HG03139 (cell line): ENCODE data around the gene KLF7.

Experiments used
- ATAC-seq: cut with Tn5 transposase; IDR thresholded peaks from one replicate; pipeline ENCODE4 v1.9.1; 2021; ENCODE audit not compliant: unreplicated experiment

Gene KLF7

DNA sequence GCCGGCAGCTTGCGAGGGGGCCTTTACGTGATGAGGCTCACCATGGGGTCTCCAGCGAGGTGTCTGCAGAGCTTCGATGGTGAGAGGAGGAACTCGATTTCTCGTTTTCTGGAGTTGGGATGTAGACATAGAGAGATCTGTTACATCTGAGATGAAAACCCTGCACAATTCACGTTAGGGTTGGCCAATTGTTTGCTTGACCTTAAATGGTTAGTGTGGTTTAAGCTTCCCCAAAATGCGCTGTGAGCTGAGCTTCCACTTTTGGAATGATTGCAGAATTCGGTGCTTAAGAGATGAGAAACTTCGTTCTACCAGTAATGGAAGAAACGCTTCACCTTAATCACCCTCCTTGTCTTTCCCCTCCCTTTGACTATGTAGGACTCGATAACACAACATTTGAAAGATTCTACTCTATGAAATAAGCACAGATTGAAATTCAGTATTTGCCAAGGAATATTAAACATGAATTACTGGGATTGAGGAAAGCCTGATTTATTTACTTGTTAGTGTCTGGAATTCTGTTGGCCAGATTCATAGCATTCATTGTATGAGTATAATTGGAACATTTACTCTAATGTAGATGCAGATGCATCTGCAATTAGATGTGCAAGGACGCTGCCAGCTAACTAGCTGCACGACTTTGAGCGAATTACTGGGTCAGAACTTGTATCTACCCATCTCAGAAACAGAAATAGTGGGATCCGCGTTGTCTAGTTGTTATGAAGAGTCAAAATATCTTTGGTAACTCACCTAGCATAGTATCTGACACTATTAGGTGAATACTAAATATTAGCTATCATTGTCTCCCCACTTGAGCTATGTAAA, 1.6 kb upstream of the KLF7 start:
- no peak for ATAC-seq

DNA sequence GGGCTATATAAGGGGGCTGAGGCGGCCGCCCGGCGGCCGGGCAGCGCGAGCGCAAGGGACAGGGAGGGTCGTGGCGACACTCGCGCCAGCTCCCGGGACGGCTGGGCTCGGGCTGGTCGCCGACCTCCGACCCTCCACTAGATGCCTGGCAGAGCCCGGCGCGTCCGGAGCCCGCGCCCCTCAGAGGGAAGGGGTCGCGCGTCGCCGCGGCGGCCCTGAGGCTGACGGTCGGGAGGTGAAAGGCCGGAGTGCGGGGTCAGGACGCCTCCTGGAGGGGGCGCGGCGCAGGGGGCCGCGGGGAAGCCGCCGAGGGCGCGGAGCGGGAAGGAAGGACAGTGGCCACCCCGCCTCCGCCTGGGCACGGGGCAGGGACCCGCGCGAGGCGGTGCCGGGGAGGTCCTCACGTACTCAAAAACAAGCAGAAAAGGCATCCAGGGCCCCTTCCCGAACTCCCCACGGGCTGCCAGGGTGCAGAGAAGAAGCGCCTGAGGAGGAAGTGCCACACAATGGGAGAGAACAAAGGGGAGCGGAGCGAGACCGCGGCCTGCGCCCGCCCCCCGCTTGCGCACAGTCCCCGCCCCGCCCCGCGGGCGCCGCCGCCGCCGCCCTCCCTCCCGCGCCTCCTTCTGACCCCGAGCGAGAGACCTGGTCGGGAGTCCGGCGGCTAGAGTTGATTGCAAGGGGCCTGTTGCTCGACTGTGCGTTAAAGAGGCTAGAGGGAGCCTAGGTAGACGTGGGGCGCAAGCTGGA, 776 bp upstream of the KLF7 start:
- ATAC-seq, result peak; percentile 43

DNA sequence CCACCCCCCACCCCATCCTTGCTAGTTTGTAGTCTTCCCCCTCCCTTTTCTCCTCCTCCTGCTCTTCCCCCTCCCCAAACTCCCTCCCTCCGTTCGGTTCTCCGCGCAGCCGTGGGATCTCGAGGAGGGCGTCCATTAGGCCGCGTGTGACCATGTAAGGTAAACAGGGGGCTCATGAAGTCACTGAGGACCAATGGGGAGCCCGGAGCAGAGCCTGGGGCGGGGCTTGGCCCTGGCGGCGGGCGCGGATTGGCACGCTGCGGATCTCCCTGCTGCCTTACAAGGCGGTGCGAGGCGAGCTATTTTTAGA, 246 bp upstream of the KLF7 start:
- peak; percentile 94 for ATAC-seq

DNA sequence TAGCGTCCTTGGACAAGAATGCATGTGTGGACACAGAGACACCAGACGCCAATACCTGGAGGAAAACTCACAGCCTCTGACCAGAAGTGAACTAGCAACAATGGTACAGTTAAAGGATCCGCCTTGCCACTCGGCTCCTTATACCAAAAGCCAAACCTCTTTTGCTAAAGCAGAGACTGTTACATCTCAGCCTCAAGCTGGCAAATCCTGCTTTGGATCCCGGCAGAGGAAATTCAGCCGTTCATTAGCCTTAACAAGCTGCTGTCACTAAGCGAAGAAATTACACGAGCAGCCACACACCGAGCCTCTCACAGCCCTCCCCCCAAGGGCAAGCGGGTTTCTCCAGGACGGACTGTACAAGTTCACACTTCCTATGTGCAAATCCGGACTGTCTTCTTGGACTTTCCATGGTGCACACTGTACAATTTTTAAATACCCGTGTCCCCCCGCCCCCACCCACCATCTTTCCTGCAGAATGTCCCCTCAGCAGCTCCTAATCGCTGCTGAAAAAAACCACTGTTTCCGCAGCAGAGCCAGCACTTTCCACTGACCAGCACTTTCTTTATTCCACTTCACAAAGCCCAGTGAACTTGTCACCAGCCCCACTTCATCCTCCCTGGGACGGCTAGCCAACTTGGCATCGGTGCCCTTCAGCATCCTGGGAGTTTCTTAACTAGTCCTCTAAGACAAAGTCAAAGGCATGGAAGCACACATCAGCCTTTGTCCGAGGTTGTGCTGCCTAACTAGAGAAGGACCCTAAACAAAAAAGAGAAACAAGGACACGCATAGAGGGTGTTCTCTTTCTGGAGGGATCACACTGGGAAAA, 1.5 kb downstream of the KLF7 start:
- no peak for ATAC-seq

DNA sequence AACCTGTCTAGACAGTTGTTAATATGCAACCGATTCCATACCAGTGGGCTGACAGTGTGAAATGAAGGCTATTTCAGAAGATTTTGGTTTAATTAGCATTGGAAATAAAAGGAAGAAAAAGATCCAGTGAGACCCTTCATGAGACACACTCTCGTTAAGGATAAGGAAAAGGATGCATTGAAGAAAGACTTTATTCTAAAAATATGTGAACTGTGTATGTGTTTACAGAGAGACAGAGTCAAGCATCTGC, 2.1 kb downstream of the KLF7 start:
- ATAC-seq, result no peak

DNA sequence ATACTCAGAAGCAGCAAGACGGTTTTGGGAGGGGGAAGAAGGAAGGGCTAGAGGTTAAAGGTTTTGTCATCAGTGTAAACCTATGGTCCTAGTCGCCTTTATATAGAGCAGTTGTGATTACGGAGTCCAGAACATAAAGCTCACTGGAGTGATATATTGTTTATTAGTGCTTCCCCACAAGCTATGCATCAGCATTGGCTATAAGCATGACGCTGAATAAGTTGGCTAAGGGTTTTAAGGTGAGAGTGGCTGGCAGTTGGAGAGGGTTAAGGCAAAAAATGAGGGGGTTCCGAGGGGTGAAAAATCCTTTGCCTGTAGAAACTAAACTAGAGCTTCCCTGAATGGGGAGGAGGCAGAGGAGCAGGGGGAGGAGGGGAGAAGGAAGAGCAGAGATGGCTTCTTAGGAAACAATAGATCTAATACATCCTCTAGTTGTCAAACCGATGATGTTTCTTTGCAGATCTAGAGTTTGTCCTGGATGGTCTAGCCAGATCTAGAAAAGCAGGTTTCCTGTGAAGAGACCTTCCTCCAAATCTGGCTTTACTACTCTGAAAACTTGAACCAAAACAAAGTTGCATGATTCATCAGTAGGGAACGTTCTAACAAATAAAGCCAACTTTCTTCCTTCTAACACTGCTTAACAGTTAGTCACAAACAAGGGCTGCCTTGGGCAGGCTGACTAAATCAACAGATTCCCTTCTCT, 2.5 kb downstream of the KLF7 start:
- no peak for ATAC-seq

DNA sequence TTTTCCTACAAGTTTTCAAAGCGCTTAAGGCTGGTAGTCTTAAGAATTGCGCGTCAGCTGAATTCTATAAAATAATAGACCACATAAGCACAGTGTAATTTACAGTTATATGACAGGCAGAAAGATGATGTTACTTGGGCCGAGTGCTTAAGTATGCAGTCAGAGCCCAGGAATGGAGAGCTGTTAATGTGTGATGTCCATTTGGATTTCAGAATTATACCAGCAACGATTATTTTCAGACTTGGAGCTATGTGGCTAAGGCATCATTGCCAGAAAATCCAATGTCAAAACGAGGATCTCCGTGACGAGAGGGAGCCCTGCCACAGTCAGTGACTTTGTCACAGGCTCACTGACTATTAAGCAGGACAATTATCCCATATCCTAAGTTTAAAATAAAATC, 3.4 kb downstream of the KLF7 start:
- ATAC-seq, result no peak

DNA sequence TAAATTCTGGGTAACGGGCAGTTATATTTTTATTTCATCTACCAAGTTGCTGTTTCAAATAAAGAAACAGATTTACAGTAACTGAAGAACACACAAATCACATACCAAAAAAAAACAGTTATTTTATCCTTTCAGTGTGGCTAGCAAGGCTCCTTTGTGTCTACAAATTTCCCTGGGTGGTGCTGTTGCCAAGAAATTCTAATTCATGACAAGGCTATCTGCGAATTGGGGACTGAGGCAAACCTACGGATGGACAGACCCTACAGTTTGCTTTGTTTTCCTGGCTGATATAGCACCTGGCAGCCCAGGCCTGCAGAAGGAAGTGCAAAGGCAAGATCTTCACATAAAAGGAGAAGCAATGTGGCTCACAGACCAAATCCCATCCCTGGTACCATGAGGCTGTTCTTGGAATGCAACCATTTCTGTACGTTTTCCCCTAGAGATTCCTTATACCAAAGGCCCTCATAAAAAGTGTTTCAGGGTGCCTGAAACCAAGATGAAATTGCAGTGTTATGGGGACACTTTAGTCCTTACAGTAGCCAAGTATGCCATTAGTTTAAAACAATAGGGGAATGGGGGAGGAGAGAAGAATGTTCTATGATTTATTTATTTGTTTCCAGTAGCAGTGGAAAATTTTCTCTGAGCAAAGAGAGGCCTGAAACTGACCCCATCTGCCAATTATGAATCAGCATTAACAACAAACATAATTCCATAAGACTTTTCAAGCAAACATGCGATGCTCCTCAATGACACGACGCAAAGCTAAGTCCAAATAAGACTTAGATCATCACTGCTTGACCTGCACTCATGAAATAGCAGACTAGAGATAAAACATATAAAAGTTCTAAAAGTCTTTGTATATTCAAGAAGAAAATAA, 4.3 kb downstream of the KLF7 start:
- ATAC-seq, result no peak

DNA sequence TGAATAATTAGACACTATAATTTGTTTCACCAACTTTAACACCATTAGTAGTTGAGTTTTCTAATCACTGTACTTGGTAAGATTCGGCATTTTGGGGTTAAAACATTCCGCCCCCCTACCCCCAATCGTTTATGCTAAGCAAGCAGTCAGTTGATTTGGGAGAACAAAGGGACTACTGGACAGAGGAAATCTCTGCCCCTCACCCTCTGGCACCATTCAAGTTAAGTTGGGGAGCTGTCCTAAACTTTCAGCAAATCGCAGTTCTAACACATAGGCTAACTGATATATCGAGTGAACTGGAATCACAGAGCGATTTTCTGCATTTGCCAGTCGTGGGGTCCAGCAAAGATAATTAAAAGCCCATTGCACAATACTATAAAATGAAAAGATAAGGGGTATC, 5.6 kb downstream of the KLF7 start:
- no peak for ATAC-seq

DNA sequence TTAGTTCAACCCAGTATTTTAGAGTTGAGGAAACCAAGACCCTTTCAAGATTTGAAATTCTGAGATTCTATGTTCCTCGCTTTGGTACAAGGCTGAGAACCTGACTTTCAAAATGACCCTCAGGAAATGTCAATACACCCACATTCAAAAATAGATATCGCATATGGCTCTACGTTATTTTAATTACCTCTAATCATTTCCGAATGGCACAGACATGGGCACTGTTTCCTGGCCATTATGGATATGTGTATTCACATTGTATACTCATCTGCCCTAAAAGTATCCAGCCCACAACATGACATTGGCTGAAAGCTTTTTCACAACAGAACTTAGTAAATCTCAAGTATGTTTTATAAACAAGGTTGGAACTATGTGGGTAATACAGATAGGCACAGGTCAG, 6.7 kb downstream of the KLF7 start:
- ATAC-seq, result no peak

DNA sequence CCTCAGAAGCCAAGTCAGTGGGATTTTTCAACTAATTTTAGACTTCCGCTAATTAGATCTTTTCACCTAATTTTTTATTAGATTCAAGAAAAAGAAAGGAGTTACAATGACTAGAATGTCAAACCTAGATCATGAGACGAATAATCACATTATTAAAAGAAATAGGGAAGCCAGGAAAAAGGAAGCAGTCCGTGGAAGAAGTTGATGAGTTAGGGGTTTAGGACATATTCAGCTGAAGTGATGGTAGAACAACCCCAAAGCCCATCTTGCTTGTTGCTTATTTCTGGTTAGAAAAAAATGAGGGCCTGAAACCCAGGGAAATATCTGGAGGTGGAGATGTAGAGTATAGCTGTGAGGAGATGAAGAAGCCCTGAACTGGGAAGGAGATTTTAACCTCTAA, 8.0 kb downstream of the KLF7 start:
- ATAC-seq, result no peak

DNA sequence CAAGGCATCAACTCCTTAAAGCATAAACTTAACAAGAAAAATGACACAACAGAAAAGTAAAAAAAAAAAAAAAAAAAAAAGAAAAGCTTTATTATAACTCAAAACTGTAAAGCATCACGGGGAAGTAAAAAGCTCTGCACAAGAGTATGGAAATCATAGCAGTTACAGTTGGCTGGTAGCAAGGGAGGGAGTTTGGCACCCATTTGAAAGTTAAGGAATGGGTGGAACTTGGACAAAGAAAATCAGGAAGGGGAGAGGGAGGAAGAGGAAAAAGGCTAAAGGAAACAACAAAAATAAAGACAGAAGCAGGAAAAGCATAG, 8.6 kb downstream of the KLF7 start:
- no peak for ATAC-seq

DNA sequence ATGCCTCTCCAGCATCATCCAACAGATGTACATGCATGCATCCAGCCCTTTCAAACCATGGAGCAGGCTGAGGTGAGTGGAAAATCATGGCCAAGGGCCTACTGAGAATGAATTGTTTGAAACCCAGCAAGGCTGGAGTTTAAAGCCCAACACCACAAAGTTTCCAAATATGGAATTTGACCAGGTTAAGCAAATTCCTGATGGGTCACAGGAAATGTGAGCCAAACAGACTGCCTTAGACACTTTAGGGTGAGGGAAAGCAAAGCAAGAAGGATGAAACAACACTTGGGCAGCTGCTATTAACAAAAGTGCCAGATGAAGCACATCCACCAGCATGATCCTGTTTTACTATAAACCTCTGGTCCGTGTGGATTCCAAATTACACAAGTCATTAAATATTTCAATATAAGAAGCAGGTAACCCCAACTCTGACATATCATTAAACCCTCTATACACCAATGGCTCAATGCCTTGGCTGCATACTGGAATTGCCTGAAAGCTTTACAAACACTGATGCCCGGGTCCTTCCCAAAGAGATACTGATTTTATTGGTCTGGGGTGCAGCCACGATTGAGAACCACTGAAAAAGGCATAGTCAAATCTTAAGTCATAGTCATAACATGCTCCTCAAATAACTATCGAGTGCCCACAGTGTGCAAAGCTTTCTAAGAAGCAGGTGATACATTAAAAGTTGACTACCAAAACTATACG, 9.1 kb downstream of the KLF7 start:
- ATAC-seq, result peak; percentile 48

DNA sequence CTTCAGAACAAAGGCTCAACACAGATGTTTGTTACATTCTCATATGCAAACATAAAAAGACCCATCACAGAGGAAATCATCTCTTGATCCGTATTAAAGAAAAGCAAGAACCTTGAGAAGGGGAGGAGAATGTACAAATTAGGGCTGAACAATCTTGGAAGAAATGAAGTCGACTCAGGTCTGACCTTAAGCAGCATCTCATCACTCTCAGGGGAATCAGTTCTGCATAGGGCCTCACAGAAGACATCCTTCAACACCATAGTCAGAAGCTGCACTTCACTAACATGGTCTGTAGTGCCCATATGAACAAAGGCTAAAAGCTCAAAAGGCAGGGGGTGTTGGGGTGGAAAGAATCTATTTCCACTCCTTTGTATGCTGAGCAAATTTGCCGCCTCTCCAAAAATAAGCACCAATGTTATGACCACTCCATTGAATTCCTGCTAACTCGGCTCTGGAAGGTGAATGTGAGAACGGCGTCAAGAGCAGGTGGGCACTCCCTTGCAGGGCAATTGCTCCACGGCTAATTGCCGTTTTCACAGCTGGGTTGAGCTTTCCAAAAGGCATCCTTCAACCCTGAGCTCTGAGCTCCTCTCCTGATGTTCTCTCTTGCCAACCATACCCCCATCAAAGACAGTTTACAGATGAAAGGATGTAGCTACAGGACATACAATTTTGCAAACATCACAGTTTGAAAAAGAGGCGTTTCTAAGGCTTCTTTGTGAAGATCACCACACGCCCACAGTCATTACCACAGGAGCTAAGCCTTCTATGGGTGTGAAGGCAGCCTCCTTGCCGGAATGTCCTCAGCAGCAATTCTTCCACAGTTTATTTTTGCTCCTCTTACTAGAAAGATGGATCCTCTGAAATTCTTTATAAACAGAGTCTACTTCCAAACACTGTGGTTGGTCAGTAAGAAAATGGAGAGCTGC, 10.0 kb downstream of the KLF7 start:
- ATAC-seq, result no peak

DNA sequence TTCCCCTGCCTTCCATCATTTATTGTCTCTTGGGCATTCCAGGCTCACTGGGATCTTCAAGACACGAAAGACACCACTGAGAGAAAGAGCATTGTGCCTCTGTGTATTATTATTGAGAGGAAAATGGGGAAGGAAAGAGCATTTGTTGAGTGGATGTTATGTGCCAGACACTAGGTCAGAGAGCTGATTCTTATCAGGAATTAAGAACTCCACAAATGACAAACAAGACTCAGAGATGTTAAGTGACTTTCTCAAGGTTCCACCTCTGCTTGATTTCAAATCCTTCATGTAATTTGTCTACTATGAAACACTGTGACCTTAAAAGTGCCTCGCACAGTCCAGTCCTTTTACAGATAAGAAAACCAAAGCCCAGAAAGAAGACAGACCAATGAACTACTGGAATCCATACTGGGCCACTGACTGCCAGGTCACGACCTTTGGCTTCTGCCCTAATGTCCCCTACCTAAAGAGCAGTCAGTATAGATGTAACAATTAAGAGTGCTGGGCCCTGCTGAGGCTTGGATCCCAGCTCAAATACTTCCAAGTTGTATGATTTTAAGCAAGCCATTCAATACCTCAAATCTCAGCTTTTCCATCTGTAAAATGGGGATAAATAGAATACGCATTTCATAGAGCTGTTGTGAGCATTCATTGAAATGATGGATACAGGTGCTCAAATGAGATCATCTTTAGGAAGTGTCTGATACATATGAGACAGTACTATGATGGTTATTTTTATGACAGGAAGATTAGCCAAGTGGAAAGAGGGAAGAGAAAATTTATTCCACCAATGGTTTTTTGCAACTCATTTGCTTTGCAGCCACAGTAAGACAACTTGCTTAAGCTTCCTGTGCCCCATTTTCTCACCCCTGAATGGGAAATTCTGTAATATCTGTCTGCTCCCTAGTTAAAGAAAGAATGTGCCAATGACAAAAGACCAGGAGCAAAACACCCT, 10.9 kb downstream of the KLF7 start:
- no peak for ATAC-seq

DNA sequence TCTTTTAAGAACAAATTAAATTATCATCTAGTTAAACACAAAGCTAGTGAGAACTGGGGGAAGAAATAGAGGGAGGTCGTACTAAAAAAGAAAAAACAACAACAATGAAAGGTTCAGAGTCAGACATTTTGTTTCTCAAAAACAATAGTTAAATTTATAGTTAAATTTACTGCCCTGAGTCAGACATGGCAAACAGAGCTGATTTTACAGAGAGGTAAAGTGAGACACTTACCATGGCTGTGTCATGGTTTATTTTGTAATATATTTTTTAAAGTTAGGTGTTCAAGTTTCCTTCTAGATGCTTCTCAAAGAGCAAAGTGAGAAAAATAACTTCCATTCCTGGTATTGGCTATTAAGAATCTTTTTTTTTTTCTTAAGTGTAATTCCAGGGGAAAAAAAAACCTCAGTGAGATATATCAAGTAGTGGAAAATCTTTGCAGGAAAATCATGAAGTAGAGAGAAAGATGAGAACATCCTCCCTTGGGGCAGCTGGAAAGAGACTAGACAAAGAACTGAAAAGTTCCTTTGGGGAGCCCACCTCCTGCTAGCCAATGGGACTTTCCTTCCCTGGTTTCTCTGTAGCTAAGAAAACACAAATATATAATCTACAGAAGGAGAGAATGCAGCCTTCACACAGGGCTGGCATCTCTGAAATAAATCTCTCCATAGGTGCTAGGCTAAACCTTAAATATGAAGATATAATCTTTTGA, 12.3 kb downstream of the KLF7 start:
- ATAC-seq, result no peak

DNA sequence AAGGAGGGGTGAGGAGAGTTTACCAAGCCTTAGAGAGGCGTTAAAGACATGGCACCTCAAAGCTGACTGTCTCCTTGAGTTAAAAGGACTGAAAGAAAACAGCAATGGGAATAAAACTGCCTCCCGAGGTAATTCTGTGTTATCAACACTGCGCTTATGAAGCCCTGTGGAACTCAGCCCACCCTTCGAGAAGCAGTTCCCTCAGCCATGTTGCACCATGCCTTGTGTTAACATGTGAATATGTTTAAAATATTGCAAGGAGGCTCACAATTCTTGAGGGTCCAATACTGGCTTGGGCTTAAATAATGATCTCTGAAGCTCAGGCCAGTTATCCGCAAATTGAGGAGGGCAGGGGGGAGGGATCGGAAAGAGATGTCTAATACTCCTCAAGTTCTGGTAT, 14.7 kb downstream of the KLF7 start:
- ATAC-seq, result no peak
